Epithelial cell of proximal tubule (primary cell): ENCODE data around the gene UBA1. TPM values are rescaled to one million over a fixed set of nuclear protein-coding genes. Genes with fewer than 3 reads are reported as not detected.

Source experiments
- DNase-seq: peaks from one replicate; pipeline ENCODE4 v3.0.0-alpha.2; 2011; ENCODE audit warnings: low read depth
- H3K4me3 ChIP-seq: 2 replicates; pipeline ENCODE4 v1.5.1; 2011; ENCODE audit warnings: low read depth, mild to moderate bottlenecking, low read length
- total RNA-seq: library from RNA; depleted of rRNA; stranded (reverse); fragments of >200 nt; gene quantifications from 2 replicates; pipeline ENCODE4 v1.2.3, GENCODE V29; 2015
- TF ChIP-seq, protein P1 (sequence below): conservative IDR thresholded peaks from 2 replicates; pipeline ENCODE4 v1.5.1; 2012; ENCODE audit warnings: low read depth, mild to moderate bottlenecking, low read length

The UBA1 gene
- total RNA-seq, 1 donor from 2014 or later: 161 TPM

DNA sequence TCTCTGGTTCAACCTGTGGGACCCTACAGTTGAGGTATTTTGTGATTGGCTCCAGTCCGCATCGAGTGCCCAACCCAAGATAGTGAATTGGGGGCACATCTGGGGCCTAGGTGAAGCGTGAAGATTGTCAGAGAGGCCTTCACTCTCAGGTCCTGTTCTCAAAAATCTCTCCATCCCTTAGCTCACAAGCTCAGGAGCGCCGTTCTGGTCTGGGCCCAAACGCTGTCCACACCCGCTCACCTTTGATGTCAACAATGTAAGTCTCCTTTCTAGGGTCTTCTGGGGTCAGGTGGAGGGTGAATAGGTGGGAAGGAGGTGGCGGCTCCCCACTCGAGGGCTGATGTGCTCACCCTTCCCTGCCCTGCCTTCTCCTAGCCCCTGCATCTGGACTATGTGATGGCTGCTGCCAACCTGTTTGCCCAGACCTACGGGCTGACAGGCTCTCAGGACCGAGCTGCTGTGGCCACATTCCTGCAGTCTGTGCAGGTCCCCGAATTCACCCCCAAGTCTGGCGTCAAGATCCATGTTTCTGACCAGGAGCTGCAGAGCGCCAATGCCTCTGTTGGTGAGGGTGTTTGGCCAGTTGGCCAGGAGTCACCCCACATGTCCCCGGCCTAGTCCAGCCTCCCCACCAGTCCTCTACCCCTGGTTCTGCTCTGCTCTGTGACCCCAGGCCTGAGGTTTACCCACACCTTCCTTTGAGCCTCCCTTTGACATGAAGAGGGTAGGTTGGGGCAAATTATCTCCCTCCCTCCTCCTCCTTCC is 17.2 kb downstream of the UBA1 start:
- H3K4me3 ChIP-seq: no peak overlapping the region
- TF ChIP-seq, protein P1, sequence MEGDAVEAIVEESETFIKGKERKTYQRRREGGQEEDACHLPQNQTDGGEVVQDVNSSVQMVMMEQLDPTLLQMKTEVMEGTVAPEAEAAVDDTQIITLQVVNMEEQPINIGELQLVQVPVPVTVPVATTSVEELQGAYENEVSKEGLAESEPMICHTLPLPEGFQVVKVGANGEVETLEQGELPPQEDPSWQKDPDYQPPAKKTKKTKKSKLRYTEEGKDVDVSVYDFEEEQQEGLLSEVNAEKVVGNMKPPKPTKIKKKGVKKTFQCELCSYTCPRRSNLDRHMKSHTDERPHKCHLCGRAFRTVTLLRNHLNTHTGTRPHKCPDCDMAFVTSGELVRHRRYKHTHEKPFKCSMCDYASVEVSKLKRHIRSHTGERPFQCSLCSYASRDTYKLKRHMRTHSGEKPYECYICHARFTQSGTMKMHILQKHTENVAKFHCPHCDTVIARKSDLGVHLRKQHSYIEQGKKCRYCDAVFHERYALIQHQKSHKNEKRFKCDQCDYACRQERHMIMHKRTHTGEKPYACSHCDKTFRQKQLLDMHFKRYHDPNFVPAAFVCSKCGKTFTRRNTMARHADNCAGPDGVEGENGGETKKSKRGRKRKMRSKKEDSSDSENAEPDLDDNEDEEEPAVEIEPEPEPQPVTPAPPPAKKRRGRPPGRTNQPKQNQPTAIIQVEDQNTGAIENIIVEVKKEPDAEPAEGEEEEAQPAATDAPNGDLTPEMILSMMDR: no peak
- DNase-seq: no peak

GRCh38 chrX:47212381-47213293 is 19.0 kb downstream of the UBA1 start:
- no peak for DNase-seq
- TF ChIP-seq, protein P1: no peak
- no peak overlapping the region for H3K4me3 ChIP-seq

DNA sequence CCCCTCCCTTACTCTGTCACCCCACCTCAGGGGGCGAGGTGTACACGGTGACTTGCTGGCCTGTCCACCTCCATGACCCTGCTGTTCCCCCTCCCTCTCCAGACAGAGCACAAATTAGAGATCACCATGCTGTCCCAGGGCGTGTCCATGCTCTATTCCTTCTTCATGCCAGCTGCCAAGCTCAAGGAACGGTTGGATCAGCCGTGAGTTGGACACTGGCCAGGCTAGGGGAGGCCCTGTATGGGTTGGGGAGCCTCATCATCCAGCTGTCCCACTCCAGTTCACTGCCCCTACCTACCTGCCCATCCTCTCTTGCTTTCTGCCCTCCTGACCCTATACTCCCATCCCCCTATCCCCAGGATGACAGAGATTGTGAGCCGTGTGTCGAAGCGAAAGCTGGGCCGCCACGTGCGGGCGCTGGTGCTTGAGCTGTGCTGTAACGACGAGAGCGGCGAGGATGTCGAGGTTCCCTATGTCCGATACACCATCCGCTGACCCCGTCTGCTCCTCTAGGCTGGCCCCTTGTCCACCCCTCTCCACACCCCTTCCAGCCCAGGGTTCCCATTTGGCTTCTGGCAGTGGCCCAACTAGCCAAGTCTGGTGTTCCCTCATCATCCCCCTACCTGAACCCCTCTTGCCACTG is 20.9 kb downstream of the UBA1 start:
- TF ChIP-seq, protein P1: no peak
- no peak for DNase-seq
- no peak overlapping the region for H3K4me3 ChIP-seq

DNA sequence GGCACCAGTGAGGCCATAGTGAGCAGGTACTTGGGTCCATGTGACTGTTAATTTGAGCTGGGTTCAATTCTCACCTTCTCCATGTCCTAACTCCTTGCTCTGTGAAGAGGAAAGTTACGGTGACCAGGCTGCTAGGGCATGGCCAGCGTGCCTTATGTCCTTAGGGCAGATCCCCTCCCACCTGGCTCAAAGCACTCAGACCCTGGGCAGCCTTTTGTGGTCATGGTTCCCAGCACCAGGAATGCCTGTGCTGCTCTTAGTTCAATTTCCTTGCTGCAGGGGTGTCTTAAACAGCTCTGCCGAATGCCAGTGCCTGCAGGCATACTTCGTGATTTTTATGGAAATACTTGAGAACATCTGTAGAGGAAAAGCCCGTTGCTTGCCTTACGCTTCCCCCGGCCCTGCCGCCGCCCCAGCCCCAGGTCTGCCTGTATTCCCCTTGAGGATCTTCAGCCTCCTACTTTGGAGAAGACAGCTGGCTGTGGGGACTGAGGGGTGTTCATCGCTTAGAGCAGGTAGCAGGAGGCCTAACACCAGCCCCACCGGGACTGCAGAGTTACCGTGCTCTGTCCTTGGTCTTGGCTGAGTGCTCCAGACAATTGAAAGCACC is 21.8 kb downstream of the UBA1 start:
- TF ChIP-seq, protein P1: no peak
- no peak for DNase-seq
- H3K4me3 ChIP-seq: no peak overlapping the region

DNA sequence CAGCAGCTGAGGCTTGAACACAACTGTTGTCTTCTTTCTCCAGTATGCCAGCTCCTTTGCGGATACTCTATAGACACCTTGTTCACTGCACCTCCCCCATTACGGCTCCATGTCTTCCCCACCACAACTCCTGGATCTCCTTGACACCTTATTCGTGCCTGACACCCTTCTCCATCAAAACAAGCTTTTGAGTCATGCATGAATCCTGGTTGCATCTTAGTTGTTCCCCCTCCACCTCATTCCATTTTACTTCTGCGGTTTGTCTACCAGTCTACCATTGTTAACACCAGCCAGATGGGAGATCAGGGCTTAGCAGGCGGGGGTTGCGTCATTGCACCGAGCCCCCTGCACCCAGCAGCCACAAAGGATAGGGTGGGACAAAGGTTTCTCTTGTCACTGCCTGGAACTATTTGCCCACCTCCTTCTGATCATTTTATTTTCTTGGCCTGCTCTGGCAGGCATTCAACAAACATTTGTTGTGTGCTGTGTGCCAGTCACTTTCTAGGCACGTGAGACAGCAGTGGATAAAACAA is 22.8 kb downstream of the UBA1 start:
- TF ChIP-seq, protein P1: no peak
- H3K4me3 ChIP-seq: no peak overlapping the region
- no peak for DNase-seq

- DNase-seq: no peak
- TF ChIP-seq, protein P1: no peak
- peak overlapping the region; percentile 27 for H3K4me3 ChIP-seq
Measured at GRCh38 chrX:47217121-47217851, 23.7 kb downstream of the UBA1 start.
